GM21737 (cell line): ENCODE data around the gene ADAMTS13.

ENCODE experiments used
- ATAC-seq: cut with Tn5 transposase; IDR thresholded peaks from one replicate; pipeline ENCODE4 v1.9.1; 2021; ENCODE audit warnings: mild to moderate bottlenecking, moderate library complexity; ENCODE audit not compliant: unreplicated experiment

Gene ADAMTS13

DNA sequence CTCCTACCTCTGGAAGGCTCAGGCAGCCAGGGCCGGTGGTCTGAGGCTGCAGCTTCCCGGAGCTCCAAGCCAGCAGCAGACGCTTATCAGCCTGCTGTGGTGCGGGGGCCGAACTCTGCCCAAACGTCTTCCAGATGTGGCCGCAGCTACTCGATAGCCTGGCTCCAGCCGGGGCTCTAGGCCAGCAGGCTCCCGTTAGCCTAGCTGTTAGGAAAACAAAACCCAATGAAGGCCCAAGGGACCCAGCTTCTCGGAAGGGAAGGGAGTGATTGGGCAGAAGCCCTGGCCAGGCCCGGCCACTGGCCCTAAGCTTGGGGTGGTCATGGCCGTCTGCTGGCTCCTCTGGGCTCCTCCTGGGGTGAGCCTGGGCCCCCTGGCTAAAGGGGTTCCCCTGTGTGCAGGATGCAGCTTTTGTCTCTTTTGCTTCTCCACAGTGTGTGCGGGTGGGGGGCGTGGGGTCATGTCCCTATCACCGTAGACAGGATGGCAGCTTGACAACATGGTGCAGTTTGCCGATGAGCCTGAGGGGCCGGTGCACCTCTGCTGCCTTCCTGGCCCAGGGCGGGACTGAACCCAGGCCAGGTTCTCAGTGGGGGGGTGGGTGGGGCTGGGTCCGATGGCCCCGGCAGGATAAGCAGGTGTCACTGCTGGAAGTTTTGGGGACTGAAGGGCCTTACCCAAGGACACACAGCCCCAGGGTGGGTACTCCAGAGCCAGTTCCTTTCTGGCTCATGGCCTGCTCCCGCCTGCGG is 83.9 kb downstream of the ADAMTS13 start:
- no peak for ATAC-seq

DNA sequence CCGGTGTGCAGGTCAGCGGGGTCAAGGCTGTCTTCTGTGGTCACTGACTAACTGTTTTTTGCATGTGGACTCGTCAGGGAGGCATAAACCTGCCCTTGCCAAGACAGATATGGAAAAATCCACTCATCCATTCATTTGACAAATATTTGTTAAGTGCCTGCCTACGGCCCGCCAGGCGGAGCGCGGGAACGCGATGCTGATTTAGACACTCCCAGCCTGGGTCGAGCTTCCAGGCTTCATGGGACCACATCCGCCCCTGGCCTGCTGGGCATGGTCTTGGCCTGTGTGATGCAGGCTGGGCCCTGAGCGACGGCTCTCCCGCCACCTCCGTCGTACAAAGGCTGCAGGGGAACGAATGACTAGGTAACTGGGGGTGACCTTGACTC is 84.5 kb downstream of the ADAMTS13 start:
- ATAC-seq = no peak

DNA sequence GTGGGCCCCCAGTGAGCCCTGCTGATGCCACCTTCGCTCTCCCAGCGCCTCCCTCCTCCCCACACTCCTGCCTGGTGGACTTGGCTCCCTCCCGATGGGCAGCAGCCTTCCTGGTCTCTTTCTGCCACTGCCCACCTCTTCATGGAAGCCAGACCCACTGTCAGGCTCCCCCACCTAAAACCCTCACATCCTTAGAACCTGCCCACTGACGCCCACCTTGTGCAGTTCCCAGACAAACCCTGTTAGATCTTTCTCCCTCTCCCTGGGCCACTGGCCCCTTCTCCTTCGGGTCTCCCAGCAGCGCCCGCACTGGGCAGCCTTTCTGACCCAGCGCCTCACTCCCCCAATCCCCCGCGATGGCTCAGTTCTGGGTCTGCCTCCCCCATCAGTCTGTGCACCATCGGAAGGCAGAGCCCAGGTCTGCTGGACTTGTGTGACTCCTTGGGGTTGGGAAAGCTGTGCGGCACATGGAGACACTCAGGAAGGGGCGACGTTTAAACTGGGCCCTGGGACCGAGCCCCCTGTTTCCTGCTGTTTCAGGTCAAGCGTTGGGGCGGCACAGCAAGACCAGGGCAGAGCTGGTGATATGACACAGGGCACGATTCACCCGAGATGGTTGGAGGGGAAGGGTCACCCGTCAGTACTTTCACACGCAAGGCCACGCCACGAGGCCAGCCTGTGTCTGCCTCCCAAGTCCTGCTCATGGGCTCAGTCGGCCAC is 85.2 kb downstream of the ADAMTS13 start:
- ATAC-seq = no peak

DNA sequence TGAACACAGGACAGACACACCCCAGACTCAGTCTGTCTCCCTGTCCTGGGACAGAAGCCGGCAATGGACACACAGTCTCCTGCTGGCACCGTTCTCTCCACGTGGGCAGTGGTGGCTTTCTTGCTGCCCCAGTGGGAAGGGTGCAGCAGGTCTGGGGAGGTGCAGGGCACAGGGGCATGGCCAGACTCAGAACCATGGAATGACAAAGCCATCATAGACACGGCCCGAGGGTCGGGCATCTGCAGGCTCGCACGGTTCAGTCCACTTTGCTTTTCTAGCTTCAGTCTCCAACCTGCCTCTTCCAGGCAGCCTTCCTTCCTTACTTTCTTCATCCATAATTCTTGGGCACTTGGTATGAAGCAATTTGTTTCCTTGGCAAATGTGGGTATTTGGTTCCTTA is 85.9 kb downstream of the ADAMTS13 start:
- ATAC-seq = no peak
